Measurements from ENCODE around the gene PLEK.
"Not testable (repeated sequence)": the region's sequence is repeated elsewhere in the genome, so short reads cannot be mapped to it uniquely, and the experiment has no call there.

PLEK gene, protein sequence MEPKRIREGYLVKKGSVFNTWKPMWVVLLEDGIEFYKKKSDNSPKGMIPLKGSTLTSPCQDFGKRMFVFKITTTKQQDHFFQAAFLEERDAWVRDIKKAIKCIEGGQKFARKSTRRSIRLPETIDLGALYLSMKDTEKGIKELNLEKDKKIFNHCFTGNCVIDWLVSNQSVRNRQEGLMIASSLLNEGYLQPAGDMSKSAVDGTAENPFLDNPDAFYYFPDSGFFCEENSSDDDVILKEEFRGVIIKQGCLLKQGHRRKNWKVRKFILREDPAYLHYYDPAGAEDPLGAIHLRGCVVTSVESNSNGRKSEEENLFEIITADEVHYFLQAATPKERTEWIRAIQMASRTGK

DNA sequence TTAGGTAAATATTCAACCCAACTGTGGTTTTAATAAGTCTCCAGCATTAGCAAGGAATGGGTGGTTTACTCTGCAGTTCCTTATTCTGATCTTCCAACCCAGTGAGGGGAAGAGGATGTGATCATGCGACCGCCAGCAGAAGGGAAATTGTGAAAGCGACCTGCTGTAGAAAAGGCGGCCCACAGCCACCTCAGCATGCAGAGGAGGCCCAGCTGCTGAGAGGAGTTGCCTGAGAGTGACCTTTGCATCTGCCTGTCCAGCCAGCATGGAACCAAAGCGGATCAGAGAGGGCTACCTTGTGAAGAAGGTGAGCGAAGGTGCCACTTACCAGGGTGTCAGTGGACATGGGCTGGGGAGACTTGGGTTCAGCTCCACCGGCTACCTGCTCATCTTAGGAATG lies at the start of gene PLEK:
PLEK (plus strand) TSS at position 196 of the 400 bp plus-strand sequence; CDS start at position 266, 70 bp downstream.
- DNase-seq = no peak

DNA sequence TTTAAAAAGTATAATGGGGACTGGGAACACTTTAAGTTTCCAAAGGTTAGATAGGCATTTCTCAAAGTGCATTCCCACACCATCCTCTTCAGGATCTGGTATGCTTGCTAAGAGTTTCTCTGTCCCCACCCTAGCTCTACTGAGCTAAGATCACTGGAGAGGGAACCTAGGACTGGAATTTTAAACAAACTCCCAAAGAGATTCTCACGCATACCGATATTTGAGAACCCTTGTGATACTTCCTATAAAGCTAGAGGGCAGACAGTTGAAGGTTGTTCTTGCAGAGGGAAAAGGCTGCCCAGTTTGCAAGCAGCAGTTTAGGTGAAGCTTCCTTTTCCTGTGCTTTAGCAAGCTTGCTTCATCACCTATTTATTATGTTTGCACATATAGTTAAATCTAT lies 49.0 kb upstream of the PLEK start:
- no peak for DNase-seq

DNA sequence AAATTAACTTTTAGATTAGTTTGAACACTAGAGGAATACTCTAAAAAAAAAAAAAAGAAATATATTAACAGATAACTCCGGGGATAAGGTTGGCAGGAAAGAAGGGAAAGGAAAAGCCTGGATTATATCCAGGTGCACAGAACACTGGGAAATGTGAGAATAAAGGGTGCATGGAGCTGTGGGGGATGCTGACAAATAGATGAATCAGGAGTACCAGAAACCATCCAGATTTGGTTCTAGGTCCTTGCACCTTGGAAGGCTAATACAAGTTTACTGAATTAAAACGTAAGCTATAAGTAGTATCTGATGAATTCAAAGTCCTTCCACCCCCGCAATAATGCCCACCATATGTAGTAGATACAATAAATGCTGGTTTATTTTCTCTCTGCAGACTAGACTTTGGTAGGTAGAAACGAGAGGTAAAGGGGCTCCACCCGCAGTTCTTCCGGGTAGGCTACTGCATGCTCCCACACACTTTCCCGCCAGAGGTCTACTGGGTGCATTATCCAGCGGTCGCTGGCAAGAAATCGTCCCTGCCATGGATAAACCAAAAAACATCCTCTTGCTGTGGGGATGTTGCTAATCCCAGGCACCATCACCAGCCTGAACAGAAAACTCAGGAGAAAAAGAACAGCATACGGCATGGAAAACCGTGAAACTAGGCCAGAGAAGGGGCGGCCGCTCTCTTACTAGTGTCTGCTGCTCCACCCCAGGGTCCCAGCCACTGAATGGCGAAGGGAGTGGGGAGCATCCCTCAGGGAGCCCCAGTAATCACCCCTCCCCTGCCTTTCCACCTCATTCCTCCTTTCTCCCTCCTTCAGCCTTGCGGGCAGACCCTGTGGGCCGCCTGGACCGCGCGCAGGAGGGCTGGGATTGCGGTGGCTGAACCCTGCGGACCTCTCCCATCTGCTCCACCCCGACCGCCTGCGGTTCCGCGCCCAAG lies 46.8 kb upstream of the PLEK start:
- DNase-seq = no peak

DNA sequence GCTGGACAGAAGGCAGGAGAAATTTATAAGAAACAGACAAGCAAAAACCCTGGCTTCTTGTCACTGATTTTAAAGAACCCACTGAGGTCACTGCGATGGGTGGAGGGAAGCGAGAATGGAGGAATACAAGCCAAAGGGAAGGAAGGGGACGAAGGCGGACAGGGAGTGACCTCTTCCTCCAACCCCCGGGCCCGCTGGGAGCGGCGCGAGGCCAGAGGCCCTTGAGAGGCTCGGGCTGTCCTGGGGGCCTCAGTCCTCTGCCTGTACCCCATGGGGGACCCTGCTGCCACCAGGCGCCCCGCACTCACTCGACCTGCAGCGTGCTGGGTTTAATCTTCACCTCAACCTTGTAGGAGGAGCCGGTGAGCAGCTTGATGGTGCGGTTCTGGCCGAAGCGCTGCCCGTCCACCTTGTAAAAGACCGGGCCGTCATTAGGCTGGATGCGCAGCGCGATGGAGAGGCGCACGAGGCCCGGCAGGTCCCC lies 46.1 kb upstream of the PLEK start:
- DNase-seq = no peak

DNA sequence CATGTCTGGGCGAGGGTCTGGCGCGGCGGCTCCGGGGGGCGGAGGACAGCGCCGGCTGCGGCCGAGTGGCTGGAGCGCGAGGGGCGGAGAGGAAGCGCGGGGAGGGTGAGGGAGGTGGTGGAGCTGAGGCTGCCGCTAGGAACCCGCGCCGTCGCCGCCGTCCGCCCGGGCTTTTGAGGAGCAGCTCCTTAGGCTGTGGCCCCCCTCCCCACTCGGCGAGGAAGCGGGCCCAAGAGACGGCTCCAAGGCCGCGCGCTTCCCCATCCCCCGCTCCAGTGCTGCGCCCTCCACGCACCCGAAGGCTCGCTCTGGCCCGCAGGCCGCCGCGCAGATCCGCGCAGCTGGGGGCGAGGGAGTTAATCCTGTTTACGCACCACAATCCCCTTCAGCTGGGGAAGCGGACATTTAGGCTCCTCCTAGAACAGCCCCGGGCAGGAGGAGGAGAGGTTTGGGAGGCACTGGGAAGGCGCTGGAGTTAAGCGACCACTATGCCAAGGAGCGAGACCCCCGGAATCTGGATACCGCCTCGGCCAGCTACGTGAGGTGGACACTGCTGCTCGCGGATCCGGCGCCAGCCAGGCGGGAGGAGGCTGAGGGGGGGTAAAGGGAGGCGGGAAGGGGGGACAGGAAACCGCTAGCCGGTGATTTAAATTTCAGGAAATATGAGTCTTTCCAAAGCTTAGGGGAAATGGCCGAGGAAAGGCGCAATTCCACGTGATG lies 45.5 kb upstream of the PLEK start, which contains the start of gene CNRIP1:
CNRIP1 (minus strand) TSS at position 552 of the 720 bp plus-strand sequence; CDS start at position 3, 549 bp downstream.
- DNase-seq = peak; percentile 61

DNA sequence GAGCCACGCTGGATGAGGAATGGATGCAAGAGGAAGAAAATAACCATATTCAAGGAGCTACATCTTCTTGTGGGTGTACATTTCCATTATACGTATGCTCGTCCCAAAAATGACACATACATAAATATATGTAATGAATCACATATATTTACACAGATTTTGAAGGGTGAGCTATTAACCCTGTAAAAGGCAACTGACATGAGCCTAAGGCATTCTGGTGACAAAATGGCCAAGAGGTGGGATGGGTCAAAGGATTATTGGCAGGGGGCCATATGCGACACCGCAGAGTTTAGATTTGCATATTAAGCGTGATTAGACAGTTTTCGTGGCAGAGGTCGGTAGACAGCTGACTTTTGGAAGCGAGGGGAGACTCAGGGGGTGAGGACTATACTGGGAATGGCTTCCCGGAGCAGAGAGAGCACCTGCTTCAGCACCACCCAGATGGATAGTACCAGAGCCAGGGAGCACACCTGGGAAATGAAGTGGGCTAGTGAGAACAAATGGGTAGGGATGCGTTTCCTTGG lies 44.9 kb upstream of the PLEK start:
- DNase-seq = peak; percentile 82

DNA sequence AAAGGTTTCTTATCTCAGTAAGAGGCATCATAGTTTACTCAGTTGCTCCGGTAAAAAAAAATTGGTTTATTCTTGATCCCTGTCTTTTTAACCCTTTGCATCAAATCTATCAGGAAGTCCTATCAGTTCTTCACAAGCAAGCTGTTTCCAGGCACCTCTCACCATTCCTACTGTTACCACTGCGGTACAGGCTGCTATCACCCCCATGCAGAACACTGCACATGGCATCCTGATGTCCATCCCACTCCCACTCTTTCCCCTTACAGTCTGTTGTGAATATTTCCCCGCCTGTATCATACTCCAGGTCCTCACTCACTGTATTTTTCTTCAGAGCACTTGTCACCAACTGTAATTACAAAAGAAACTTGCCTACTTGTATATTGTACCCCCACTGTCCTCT lies 40.0 kb upstream of the PLEK start:
- no peak for DNase-seq

DNA sequence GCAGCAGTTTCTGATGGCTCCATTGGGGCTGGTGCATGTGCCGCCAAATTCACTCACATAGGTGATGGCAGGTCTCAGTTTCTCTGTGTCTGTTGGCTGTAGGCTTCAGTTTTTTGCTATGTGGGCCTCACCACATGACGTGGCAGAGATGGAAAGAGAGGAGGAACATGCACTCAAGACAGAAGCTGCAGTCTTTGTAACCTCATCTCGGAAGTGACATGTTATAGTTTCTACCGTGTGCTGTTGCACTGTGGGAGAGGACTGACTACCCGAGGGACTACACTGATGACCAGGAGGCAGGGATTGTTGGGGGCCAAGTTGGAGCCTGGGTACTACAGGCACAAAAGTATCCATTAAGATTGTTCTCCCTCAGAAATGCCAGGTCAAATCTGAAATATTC lies 36.2 kb upstream of the PLEK start:
- DNase-seq = no peak

DNA sequence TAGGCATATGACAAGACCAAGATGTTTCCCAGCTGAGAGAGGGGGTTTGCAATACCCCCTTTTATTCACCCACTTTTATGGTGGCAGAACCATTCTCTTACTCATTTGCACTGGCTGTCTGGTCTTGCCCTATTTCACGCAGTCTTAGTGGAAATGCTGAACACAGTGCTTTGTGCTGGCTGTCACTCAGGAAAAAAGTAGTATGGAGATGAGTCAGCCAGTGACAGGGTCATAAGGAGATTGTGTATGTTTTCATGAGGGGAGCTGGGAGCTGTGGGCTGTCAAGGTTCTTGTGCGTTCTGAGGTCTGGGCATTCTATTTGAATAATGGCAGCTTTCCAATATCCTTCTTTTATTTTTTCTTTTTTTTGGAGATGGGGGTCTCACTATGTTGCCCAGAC lies 34.4 kb upstream of the PLEK start:
- DNase-seq = no peak

DNA sequence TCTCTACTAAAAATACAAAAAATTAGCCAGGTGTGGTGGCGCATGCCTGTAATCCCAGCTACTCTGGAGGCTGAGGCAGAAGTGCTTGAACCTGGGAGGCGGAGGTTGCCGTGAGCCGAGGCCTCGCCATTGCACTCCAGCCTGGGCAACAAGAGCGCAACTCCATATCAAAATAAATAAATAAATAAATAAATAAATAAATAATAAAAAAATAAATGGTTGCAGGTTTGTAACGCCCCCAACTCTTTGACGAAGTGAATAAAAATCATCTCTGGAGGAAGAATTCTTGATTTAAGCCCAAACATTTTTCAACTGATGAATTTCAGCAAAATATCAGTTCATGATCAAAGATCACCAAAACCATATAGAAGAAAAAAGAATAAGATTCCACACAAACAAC lies 32.1 kb upstream of the PLEK start:
- no peak for DNase-seq

DNA sequence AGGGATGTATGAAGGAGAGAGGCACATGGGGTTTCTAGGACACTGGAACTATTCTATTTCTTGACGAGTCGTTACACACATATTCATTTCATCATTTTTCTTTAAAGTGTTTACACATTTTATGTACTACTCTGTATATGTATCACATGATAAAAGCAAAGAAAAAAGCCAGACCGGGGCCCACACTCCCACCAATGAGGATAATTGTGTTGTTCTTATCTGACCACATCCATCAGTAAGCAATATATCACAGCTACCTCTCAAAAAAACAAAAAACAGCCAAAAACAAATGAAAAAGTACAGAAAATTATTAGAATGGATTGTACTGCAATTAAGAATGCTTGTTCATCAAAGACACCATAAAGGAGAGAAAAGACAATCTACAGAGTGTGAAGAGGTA lies 31.2 kb upstream of the PLEK start:
- DNase-seq = no peak

DNA sequence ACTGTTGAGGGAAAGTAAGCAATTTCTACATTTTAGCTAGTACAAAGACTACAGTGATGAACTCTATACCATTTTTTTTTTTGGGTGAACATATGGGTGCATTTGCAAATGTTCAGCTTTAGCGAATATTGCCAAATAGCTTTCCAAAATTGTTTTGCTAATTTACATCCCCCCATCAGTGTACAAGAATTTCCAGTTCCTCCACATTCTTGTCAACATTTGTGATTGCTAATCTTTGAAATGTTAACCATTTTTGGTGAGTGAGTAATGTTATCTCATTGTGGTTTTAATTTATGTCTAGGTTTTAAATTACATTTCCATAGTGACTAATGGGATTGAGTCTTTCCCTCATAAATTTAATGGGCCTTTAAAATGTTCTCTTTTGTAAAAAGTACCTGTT lies 28.9 kb upstream of the PLEK start:
- DNase-seq = no peak

DNA sequence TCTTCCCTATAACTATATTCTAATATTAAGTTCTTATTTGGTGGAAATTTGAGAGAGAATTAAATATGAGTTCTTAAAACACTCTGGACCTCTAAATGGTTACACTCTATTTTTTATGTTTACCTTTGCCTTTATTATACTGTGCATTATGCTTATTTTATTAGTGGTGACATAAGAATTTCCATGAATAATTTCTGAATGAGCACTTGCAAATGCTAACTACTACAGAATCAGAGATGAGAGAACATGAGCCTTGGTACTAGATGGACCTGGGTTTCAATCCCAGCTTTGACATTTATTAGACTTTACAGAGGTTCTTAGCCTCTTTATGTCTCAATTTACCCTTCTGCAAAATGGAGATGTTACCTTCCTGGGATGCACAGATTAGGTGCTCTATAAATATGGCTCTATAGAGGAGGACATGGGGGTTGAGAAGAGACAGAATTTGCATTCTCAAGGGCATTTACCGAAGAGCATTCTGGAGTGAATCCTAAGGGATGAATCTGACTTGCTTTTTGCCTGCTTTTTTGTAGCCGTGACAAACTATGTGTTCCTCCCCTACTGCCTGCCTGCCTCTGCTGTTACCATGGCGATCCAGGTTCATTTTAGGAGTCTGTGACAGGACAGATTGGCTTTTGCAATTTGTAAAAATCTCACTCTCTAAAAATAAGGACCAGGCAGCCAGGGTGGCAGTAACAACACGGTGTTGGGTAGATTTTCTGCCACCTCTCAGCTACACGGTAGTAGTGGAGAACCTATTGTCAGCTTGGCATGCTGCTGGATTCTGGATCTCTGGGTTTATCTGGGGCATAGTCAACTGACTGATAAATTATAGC lies 24.6 kb upstream of the PLEK start:
- no peak for DNase-seq

DNA sequence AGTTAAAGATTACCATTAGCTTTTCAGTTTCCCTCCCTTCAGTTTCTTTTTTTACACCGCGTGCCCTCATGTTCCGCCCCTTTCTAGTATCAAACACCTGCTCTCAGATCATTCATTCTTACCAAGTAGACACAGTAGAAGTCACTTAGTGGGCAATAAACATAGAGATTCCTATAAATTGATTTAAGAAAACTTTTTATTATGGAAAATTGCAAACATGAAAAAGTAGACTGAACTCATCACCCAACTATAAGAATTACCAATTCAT lies 24.1 kb upstream of the PLEK start:
- no peak for DNase-seq

DNA sequence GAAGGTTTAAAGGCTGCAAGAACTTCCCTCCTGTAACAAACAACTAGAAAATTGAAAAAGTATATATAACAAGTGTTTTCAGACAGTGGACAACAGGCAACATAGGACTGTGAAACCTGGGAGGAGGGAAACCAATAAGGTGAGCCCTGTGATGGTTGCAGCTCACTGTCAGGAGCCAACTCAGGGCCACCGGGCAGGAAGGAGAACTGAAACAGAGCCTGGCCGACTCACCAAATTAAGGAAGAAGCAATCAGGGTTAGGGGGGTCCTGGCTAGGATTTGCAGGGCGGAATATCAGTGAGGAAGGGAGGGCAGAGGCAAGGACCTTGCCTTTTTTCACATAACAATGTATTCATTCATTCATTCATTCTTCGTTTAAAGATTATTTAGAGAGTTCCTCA lies 23.5 kb upstream of the PLEK start:
- DNase-seq = no peak

DNA sequence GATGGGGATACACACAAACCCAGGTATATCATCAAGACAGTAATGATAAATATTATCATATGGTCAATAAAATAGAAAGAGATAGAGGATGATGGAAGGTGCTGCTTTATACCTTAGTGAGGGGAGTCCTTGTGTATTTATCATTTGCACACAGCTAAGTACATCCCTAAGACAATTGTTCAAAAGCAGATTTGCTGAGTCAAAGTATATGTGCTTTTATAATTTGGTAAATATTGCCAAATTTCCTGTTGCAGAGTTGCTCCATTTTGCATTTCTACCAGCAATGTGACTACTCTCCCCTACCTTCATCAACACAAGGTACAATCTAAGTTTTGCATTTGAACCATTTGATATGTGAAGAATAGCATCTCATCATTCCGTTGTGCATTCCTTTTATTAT lies 22.6 kb upstream of the PLEK start:
- DNase-seq = no peak

DNA sequence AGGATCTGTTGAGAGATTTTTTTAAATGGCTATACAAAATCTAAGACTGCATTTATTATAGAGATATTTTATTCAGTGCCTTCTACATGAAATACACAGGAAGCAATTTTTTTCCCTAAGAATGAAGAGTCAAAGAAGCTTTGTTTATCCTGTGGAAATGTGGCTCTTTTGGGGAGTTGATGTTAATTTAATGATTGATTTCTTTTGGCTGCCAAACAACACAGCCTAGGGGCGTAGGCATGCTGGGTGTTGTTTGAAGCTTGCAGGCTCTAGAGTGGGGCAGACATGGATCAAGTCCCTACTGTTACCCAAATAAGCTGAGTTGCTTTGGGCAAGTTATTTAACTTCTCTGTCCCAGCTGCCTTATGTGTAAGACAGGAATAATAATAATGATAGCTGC lies 21.1 kb upstream of the PLEK start:
- no peak for DNase-seq

DNA sequence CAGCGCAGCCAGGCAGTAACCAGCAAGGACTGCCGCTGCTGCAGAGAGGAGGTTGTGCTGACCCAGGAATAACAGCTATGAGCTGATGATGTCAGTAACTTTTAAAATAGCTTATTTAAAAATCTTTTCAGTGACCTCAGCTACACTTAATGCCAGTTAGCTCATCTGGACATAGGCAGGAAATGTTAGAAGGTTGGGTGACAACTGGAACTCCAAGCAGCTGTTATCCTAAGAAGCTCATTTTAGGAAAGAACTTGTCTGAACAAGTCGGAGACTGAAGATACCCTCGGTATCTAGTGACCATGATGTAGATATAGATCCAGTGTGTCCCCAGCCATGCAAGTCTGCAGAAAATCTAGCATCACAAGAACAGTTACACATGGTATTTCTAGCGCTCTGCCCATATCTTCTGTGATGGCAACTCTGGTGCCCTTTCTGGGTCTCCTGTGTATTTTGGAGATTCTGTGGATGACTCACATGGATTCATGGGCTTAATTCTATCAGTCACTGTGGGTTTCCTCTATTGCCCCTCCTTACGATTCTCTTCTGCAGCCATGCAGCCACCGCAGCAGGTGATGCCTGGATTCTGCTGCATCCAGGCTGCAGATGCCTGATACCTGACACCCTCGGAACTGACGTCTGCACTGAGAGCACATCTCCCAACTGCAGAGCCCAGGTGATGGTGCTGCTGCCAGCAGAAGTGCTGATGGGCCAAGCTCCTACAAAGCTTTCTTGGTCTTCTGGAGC lies 19.8 kb upstream of the PLEK start:
- DNase-seq = no peak

DNA sequence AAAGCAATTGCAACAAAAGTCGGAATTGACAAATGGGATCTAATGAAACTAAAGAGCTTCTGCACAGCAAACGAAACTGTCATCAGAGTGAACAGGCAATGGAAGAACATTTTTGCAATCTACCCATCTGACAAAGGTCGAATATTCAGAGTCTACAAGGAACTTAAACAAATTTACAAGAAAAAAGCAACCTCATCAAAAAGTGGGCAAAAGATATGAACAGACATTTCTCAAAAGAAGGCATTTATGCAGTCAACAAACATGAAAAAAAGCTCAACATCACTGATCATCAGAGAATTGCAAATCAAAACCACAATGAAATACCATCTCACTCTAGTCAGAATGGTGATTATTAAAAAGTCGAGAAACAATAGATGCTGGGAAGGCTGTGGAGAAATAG lies 16.0 kb upstream of the PLEK start:
- not testable (repeated sequence) for DNase-seq

DNA sequence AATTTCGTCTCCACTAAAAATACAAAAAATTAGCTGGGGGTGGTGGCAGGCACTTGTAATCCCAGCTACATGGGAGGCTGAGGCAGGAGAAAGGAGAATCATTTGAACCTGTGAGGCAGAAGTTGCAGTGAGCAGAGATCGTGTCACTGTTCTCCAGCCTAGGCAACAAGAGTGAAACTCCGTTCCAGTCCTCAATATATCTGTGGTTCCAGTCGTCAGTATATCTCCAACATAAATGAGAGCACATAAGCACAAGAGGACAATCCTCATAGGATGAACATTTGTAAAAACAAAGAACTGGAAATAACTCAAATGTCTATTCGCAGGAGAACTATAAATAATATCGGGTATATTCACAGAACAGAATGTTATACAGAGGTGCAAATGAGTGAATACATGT lies 13.1 kb upstream of the PLEK start:
- DNase-seq = no peak

DNA sequence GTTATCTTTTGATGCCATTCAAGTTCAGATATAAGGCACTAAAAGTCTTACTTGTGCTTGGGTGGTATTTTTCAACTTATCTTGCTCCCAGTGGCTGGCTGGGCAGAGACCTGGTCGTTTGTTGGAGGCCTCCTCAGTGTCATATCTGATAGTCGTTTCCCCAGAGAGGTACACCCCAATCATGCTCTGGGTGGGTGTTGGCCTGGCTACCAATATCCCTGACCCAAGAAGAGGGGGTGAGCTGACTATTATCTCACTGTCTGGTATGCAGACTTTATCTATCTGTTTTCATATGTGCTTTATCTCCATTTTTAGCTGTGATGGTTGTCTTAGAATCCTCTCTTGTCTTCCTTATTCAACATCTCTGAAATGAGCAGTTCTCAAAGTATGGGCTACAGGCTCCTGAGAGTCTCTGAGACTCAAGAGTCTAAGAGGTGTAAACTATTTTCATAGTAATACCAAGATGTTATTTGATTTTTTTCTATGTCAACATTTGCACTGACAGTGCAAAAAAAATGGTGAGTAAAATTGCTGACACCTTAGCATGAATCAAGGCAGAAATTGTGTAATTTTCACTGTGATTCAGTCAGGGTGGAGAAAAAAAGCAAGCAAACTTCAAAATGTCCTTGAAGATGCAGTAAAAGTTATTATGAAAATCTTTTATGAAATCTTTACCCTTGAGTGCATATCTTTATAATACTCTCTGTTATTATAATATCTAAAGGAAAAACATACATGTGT lies 12.3 kb upstream of the PLEK start:
- no peak for DNase-seq
